Activated CD8-positive, alpha-beta memory T cell treated with anti-CD3 and anti-CD28 coated beads, Interleukin-2, amount 50 U/mL, for 1 hour (primary cell): ENCODE results near the gene PAK1IP1.
"Not testable (repeated sequence)": the region's sequence is repeated elsewhere in the genome, so short reads cannot be mapped to it uniquely, and the experiment has no call there.

Experiments
- DNase-seq: peaks from one replicate; pipeline ENCODE4 v3.0.0-alpha.2; 2020; ENCODE audit errors: extremely low read depth

Gene PAK1IP1, protein sequence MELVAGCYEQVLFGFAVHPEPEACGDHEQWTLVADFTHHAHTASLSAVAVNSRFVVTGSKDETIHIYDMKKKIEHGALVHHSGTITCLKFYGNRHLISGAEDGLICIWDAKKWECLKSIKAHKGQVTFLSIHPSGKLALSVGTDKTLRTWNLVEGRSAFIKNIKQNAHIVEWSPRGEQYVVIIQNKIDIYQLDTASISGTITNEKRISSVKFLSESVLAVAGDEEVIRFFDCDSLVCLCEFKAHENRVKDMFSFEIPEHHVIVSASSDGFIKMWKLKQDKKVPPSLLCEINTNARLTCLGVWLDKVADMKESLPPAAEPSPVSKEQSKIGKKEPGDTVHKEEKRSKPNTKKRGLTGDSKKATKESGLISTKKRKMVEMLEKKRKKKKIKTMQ

DNA sequence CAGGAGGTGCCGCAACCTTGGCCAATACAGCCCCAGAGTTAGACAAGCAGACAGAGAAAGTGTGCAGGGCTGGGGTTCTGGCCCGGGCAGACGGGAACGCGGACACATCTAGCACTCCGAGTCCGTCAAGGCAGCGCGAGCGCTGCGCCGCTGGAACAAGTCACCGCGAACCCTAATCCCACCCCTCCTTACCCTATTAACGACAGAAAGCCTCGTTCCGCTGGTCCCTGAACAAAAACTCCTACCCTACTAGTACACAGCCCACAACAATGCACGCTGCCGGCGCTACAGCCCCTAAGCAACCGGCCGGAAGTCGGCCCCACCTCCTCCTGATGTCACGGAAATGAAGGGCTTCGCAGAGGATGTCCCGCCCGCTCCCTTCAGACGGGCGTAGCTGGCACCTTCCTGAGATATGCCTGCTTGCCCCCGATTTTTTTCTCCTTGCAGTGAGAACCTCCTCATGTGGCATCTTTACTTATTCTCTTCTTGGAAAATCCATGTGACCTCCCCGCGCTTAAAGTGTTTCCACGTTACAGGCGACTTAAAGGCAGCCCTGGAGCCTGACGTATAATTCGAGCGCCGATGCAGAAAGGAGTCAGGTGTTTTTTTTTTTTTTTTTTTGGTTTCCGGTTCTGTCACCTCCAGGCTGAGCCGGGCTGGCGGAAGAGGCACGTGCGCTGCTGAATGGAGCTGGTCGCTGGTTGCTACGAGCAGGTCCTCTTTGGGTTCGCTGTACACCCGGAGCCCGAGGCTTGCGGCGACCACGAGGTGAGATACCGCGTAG, at the start of gene PAK1IP1, which contains the start of gene C6orf52:
TSS of gene PAK1IP1 (plus strand) at position 671 of the 784 bp plus-strand sequence. CDS start at position 685, 14 bp downstream.
TSS of gene C6orf52 (minus strand) at position 315 of the 784 bp plus-strand sequence. CDS start 7,066 bp downstream, outside the sequence.
- peak; percentile 88 for DNase-seq

DNA sequence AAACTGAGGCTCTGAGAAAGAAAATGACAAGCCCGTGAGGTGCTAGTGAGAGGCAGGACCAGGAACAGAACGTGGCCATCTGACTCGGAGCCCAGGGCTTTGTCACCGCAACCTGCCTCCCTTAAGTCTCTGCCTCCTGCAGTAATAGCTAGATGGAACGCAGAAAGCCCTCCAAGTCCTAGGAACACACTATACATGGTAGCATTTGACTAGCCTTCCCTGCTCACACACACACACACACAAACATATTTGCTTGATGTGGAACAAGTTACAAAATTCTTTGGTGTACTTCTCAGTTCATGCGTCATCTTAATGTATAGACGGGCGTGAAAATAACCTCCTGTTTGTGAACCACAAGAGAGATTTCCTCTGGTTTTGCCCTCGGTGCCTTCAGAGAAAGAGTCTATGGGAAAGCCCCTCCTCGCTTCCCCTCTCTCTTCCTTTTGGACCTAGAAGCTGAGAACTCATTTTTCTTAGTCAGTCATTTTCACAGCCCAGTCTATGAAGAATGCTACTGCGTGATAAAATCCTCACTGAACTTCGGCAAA, 39.2 kb upstream of the PAK1IP1 start:
- no peak for DNase-seq

DNA sequence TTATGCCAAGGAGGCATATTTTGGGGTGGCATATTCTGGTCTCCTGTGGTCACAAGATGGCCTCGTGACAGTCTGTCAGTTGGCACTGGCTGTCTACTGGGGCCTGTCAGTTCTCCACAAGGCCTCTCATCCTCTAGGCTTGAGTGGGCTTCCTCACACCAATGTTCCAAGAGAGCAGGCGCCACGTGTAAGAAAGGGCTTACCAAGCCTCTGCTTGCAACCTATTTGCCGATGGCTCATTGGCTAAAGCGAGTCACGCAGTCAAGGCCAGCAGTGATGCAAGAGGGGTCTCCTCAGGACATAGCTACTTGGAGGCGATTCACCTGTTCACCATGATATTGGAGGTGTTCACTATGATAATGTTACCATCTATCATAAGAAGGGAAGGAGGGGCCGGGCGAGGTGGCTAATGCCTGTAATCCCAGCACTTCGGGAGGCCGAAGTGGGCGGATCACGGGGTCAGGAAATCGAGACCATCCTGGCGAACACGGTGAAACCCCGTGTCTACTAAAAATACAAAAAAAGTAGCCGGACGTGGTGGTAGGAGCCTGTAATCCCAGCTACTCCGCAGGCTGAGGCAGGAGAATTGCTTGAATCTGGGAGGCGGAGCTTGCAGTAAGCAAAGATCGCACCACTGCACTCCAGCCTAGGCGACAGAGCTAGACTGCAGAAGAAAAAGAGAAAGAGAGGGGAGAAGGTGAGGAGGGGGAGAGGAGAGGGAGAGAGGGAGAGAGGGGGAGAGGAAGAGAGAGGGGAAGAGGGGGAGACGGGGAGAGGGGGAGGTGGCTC, 35.7 kb upstream of the PAK1IP1 start:
- no peak for DNase-seq

DNA sequence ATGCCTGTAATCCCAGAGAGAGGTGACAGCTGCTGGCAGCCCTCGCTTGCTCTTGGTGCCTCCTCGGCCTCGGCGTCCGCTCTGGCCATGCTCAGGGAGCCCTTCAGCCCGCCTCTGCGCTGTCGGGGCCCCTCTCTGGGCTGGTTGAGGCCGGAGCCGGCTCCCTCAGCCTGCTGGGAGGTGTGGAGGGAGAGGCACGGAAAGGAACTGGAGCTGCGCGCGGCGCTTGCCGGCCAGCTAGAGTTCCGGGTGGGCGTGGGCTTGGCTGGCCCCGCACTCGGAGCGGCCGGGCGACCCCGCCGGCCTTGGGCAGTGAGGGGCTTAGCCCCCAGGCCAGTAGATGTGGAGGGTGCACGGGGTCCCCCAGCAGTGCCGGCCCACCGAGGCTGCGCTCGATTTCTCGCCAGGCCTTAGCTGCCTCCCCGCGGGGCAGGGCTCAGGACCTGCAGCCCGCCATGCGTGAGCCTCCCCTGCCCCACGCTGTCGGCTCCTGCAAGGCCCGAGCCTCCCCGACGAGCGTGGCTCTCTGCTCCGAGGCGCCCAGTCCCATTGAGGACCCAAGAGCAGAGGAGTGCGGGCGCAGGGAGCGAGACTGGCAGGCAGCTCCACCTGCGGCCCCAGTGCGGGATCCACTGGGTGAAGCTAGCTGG, 34.9 kb upstream of the PAK1IP1 start:
- no peak for DNase-seq

DNA sequence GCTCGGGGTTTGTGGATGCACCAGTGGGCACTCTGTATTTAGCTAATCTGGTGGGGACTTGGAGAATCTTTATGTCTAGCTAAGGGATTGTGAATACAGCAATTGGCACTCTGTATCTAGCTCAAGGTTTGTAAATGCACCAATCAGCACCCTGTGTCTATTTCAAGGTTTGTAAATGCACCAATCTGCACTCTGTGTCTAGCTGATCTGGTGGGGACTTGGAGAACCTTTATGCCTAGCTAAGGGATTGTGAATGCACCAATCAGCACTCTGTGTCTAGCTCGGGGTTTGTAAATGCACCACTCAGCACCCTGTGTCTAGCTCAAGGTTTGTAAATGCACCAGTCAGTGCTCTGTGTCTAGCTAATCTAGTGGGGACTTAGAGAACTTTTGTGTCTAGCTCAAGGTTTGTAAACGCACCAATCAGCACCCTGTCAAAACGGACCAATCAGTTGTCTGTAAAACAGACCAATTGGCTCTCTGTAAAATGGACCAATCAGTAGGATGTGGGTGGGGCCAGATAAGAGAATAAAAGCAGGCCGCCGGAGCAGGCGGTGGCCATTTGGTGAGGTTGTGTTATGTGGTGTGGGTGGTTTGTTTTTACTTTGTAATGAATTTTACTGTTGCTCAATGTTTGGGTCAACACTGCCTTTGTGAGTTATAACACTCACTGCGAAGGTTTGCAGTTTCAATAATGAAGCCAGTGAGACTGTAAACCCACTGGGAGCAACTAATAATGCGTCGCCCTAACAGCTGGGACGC, 34.2 kb upstream of the PAK1IP1 start:
- not testable (repeated sequence) for DNase-seq

DNA sequence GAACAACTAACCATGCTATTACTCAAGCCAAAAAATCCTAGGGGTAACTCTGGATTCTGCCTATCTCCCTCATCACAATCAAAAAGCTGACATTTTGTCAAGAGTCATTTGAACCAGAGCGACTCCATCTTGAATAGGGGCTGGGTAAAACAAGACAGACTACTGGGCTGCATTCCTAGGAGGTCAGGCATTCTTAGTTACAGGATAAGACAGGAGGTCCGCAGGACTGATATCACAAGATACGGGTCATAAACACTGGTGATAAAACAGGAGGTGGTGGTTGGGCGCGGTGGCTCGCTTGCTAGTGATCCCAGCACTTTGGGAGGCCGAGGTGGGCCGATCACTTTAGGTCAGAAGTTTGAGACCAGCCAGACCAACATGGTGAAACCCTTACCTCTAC, 32.6 kb upstream of the PAK1IP1 start:
- no peak for DNase-seq

DNA sequence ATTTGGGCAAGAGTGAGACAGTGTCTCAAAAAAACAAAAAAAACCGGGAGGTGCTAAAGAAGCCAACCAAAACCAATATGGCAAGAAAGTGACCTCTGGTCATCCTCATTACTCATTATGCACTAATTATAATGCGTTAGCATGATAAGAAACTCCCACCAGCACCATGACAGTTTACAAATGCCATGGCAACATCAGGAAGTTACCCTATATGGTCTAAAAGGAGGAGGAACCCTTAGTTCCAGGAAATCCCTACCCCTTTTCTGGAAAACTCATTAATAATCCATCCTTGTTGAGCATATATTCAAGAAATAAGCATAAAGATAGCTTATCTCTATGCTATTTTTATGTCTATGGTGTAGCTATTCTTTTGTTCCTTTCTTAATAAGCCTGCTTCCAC, 32.0 kb upstream of the PAK1IP1 start:
- no peak for DNase-seq

DNA sequence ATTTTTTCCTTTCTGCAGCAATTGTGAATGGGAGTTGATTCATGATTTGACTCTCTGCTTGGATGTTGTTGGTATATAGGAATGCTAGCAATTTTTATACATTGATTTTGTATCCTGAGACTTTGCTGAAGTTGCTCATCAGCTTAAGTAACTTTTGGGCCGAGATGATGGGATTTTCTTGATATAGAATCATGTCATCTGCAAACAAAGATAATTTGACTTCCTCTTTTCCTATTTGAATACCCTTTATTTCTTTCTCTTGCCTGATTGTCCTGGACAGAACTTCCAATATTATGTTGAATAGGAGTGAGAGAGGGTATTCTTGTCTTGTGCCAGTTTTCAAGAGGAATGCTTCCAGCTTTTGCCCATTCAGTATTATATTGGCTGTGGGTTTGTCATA, 29.2 kb upstream of the PAK1IP1 start:
- DNase-seq, result not testable (repeated sequence)

DNA sequence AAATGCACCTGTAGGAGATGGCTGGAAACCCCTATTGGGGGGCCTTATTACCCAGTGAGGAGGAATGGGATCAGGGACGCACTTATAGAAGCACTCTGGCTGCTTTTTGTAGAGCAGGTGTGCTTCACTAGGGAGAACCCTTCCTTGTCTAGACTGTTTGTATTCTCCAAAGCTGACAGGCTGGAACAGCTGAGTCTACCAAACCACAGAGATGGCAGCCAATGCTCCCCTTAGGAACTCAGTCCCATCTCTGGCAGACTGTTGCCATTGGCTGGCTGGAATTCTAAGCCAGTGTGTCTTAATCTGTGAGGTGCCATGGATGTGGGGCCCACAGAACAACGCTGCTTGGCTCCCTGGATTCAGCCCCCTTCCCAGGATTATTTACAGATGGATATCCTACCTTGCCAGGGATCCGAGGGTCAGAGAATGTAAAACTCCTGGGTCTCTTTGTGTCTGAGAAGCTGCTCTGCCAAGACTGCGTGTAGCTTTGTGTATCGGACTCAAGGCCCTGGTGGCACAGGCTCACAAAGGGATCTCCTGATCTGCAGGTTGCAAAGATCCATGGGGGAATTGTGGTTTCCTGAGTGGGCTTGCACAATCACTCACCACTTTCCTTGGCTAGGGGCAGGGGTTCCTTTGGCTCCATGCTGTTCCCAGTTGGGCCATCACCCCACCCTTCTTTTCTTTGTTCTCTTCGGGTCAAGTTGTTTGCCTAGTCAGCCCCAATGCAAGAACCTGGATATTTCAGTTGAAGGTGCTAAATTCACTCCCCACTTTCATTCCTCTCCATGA, 26.4 kb upstream of the PAK1IP1 start:
- no peak for DNase-seq

DNA sequence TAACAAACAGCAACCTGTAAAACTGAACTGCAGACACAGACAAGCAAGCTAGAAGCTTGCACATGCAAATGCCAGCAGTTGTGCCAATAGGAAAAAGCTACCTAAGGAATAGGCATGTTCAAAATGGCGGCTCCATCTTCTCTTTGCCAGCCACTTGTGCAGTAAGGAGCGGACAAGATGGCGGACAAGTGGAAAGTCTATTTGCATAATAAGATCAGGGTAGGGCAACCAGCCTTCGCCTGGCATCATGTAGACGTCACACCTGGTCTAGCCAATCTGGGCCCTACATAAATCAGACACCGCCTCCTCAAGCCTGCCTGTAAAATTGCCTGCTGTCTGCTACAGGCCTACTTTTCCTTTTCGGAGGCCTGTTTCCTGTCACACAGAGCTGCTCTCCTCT, 18.4 kb upstream of the PAK1IP1 start:
- no peak for DNase-seq

DNA sequence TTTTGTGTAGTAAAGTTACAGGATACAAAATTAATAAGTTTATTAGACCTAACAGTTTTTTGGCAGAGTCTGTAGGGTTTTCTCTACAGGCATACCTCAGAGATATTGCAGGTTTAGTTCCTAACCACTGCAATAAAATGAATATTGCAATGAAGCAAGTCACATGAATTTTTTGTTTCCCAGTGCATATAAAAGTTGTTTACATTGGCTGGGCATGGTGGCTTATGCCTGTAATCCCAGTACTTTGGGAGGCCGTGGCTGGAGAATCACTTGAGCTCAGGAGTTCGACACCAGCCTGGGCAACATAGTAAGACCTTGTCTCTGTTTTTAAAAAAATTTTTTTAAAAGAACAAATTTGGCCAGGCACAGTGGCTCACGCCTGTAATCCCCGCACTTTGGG, 16.3 kb upstream of the PAK1IP1 start:
- DNase-seq, result no peak

DNA sequence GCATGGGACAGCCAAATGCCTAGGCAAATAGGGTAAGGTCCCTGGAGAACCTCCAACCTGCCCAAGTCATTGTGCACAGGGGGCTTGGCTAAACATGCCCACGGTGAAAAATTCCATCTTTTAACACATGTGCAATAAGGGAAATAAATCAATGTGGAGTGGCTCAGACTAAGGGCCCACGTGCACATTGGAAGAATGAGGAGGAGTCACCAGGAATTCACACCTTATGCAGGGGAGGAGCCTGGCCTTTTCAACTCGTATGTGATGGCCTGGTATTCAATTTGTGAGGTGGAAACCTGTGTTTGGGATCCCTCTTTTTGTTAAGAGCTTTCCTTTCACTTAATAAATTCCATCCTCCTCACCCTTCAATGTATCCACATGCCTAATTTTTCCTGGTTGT, 13.0 kb upstream of the PAK1IP1 start:
- DNase-seq, result no peak

DNA sequence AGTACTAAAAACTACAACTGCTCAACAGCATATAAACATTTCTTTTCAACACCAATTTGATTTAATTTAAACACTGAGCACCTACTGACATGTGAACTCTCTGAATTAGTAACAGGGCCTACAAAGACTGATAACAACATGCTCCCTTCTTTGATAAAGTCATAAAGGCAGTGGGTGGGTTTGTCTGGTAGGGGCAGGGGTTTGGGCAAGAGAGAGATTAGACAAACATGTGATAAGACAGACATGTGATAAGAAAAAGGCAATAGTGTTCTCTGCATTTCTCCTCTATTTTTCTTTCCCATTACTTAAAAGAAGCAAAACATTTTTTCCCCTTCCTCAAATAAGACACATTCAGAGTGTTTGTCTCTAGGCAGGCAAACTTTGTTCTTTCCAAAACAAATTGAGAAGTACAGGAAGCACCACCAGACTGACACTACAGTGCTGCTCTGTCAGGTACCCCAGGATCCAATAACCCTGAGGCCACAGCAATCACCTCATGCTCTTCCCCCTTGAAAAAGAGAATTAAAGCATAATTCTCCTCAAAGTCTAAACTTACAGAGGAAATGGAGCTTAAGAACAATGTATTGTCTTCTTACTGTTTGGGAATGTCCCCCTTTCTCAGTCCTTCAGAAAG, 12.3 kb upstream of the PAK1IP1 start:
- DNase-seq, result no peak

DNA sequence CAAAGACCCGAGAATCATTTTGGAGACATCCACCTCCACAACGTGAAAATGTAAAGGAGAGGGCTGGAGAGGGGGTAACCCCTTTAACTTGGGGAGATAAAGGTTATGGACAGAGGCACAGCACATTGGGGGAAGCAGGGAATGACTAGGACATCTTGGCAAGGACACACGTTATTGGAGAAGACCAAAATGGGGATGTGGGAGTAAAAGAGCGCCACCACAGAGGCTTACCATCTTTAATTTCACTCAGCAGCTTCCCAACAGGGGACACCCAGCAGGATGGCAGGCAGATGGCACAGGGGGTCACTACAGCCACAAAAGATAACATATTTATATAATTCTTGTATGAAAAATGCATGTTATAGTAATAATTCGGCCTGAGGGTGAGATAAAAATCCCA, 10.2 kb upstream of the PAK1IP1 start:
- DNase-seq, result no peak

DNA sequence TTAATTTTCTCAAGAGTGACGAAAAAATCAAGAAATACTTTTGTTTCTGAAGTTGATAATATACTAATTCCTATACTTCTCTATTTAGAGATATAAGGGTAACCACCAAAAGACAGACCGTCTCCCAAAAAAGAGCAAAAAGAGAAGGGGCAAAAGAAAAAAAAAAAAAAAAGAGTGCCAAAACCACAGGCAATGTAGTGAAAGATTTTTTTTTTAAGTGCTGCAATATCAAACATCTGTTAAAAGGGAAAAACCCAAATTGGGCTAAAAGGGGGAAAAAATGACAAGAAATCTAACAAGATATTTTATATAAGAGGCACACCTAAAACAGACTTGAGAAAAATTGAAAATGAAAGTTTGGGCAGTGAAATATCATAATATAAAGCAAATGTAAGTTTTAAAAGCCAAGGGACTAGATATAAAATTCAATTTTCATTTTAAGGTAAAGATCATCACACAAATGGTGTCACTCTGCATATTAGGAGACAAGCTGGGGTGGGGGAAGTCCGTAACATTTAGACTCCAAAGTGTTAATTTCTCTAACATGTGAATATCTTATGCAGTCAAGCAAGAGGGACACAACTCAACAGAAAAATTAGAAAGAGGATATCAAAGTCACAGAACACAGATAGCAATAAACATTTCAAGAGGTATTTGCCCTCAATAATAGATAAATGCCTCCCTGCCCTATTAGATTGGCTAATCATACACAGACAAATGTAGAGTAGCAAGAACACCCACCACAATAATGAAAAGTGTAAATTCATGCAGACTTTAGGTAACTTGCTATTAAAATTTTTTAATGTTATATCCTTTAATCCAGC, 9.5 kb upstream of the PAK1IP1 start:
- DNase-seq, result no peak

DNA sequence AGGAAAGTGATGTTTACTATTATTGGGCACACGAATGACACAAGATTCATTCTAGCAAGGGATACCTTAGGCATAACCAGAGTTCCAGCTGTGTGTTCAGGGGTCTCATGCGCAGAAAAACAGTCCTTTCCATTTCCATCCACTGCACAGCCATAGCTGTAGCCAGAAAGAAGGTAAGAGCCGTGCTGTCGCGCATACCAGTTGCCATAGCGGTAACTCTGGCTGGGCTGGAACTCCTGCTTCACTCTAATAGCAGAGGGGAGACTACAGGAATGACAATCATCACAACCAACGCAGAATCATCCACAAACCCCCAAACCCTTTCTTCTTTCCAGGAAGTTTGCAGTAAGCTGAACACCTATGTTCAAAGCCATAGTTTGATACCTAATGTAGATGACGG, 7.9 kb upstream of the PAK1IP1 start:
- no peak for DNase-seq

DNA sequence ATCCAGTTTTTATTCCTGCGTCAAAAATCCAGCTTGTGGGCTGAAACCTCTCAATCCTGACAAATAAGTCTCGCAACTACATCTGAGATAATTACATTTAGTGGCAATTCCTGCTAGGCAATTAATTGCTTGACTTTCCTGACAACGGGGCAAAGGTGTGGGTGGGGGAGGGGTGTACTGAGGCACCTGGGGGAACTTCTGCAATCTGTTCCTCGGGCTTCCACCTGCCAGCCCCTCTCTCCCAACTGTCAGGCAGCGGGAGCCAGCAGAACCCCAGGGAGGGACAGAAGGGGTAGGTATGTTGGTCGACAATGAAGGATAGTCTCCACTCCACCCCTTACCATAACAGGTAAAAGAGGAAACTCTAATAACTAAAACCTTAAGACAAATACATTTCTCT, 7.2 kb upstream of the PAK1IP1 start:
- DNase-seq, result no peak

DNA sequence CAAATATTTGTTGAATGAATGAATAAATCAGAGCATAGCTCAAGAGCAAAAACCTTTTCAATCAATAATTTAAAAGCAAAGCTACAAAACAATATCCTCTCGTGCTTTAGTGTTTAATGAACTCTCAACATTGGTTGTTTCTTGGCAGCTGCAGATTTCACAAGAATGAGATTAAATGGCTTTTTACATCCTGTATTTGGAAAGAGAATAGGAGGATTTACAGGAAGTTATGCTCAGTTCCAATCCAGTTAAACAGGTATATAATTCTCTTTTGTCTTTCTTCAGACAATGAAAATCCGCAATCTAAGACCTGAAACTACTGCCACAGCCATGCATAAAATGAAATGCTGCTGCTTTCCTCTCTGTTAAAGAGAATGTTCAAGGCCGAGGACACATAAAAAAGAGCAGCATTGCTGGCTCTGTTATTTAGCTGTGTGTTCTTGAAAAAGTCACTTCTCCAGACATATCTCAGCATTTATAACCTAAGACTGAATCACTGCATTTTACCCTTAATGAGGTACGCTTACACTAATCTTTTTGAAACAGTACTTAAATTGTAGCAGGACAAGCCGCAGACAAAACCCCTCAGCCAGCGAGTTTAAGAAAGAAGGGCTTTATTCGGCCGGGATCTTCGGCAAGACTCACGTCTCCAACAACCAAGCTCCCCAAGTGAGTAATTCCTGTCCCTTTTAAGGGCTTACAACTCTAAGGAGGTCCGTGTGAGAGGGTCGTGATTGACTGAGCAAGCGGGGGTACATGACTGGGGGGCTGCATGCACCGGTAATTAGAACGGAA, 3.9 kb upstream of the PAK1IP1 start:
- DNase-seq, result no peak
